Measurements from ENCODE around the gene MGST1. TPM values are rescaled to one million over a fixed set of nuclear protein-coding genes. Genes with fewer than 3 reads are reported as not detected.

MGST1 gene
- total RNA-seq, 2 donors from 2014 or later, result 1.0 TPM; not detected in 1

GRCh38 chr12:16329594-16329993, 17.9 kb upstream of the MGST1 start:
- ATAC-seq, result no peak
- H3K4me1 Mint-ChIP-seq, result no peaks in the 10 kb centered on the region
- H3K4me3 Mint-ChIP-seq, result no peak overlapping the region
- no peaks in the 10 kb centered on the region for H3K36me3 Mint-ChIP-seq (ENCODE audit: low read depth)
- no peak for DNase-seq
- no peak overlapping the region for H3K27ac Mint-ChIP-seq
- no peaks in the 10 kb centered on the region for H3K27me3 Mint-ChIP-seq
- no peaks in the 10 kb centered on the region for H3K9me3 ChIP-seq (ENCODE audit: control insufficient read depth, low read length, poor library complexity, severe bottlenecking)

DNA sequence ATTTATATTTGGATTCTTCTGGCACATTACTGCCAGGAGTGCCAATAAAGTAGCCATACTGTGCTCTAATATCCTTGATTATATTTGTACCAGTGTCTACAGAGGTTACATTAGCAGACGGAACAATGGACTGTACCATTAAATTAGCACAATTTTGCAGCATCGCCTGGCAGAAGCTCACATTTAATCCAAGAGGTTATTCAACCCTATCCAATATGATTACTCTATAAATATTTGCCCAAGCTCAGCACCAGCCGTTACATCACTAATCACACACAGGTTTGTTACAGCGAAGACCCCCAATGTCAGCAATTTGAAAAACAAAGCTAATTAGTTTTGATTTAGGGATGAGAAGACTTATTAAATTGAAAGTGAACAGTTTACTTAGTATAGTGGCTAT, 16.9 kb upstream of the MGST1 start:
- no peak for DNase-seq
- no peaks in the 10 kb centered on the region for H3K4me1 Mint-ChIP-seq
- H3K36me3 Mint-ChIP-seq (ENCODE audit: low read depth), result no peaks in the 10 kb centered on the region
- H3K27me3 Mint-ChIP-seq, result no peaks in the 10 kb centered on the region
- no peak overlapping the region for H3K4me3 Mint-ChIP-seq
- no peak overlapping the region for H3K27ac Mint-ChIP-seq
- H3K9me3 ChIP-seq (ENCODE audit: control insufficient read depth, low read length, poor library complexity, severe bottlenecking), result no peaks in the 10 kb centered on the region
- ATAC-seq, result no peak

GRCh38 chr12:16331998-16332397, 15.4 kb upstream of the MGST1 start:
- DNase-seq (no peak), ATAC-seq (no peak)
- H3K9me3 ChIP-seq (ENCODE audit: control insufficient read depth, low read length, poor library complexity, severe bottlenecking), result no peaks in the 10 kb centered on the region
- Mint-ChIP-seq H3K27ac (no peak overlapping the region), H3K4me3 (no peak overlapping the region), H3K27me3 (no peaks in the 10 kb centered on the region), H3K4me1 (no peaks in the 10 kb centered on the region), H3K36me3 (ENCODE audit: low read depth) (no peaks in the 10 kb centered on the region)

DNA sequence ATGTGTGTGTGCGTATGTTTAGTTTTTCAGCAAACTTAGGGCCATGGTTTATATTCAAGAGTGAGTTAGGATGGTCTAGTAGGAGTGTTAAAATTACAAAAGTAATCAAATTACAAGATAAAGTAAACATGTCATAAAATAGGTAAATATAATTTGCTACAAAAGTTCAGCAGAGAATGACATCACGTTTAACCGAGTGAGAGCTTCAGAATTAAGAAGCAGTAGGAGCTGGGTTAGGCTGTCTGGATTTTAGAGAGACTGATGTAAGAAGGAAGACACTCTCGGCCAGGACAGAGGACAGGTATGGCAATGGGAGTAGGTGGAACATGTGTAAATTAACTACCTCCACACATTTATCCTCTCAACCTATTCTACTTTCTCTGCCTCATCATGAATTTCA, 11.6 kb upstream of the MGST1 start:
- Mint-ChIP-seq H3K27ac (no peak overlapping the region), H3K36me3 (ENCODE audit: low read depth) (no peaks in the 10 kb centered on the region), H3K4me1 (no peaks in the 10 kb centered on the region), H3K27me3 (no peaks in the 10 kb centered on the region), H3K4me3 (no peak overlapping the region)
- ATAC-seq (no peak), DNase-seq (no peak)
- no peaks in the 10 kb centered on the region for H3K9me3 ChIP-seq (ENCODE audit: control insufficient read depth, low read length, poor library complexity, severe bottlenecking)

DNA sequence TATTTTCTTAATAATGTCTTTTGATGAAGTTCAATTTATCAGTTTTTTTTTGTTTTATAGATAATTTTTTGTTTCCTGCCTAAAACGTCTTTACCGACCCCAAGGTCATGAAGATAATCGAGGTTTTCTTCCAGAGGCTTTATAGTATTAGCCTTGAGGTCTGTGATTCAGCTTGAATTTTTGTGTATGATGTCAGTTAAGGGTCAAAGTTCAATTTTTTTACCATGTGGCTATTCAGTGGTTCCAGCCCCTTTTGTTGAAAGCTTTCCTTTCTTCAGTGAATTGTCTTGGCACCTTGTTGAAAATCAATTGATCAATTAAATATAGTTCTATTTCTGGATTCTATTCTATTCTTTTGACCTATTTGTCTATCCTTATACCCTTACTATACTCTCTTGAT, 3.2 kb upstream of the MGST1 start:
- ATAC-seq (no peak), DNase-seq (no peak)
- Mint-ChIP-seq H3K27me3 (peaks cover 12% of the 10 kb centered on the region), H3K27ac (no peak overlapping the region), H3K36me3 (ENCODE audit: low read depth) (no peaks in the 10 kb centered on the region), H3K4me1 (no peaks in the 10 kb centered on the region), H3K4me3 (no peak overlapping the region)
- no peaks in the 10 kb centered on the region for H3K9me3 ChIP-seq (ENCODE audit: control insufficient read depth, low read length, poor library complexity, severe bottlenecking)

DNA sequence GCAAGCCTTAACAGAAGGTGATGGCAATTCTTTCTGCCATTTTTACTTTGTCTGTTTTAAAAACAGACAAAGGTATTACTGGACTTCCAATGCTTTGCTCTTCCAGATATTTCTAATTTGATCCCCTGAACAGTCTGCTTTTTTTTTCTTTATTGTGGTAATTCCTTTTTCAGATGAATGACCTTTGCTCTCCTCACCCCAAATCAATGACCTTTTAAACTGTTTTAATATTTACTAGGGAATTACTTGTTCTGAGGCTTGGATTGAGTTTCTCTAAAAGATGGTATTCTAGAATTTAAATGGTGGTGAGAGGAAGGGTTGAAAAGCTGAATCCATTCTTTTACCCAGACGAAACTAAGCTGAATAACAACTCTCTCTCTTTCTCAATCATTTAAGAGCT, 2.3 kb upstream of the MGST1 start:
- H3K4me1 Mint-ChIP-seq, result no peaks in the 10 kb centered on the region
- no peak overlapping the region for H3K27ac Mint-ChIP-seq
- peaks cover 12% of the 10 kb centered on the region for H3K27me3 Mint-ChIP-seq
- no peak for ATAC-seq
- no peaks in the 10 kb centered on the region for H3K9me3 ChIP-seq (ENCODE audit: control insufficient read depth, low read length, poor library complexity, severe bottlenecking)
- no peak overlapping the region for H3K4me3 Mint-ChIP-seq
- DNase-seq, result no peak
- H3K36me3 Mint-ChIP-seq (ENCODE audit: low read depth), result no peaks in the 10 kb centered on the region

DNA sequence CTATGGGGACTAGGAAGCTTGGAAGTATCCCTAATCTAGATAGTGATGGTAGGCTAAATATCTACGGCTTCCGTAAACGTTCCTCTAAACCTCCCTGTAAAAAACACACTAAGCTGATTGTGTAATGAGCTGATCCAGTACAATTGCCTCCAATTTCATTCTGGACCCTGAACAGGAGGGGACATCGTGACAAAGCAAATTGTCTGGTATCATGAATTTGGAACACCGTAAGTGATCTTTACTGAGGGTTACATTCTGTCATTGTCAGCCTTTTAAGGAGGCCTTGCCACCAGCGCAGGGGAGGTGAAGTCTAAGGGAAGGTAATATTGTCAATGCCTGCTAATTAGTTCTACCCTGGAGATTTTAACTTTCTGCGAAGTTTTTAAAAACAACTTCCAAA, 487 bp upstream of the MGST1 start:
- Mint-ChIP-seq H3K4me3 (no peak overlapping the region), H3K27ac (no peak overlapping the region), H3K36me3 (ENCODE audit: low read depth) (no peaks in the 10 kb centered on the region), H3K4me1 (no peaks in the 10 kb centered on the region), H3K27me3 (peaks cover 12% of the 10 kb centered on the region)
- no peaks in the 10 kb centered on the region for H3K9me3 ChIP-seq (ENCODE audit: control insufficient read depth, low read length, poor library complexity, severe bottlenecking)
- ATAC-seq (no peak), DNase-seq (no peak)

DNA sequence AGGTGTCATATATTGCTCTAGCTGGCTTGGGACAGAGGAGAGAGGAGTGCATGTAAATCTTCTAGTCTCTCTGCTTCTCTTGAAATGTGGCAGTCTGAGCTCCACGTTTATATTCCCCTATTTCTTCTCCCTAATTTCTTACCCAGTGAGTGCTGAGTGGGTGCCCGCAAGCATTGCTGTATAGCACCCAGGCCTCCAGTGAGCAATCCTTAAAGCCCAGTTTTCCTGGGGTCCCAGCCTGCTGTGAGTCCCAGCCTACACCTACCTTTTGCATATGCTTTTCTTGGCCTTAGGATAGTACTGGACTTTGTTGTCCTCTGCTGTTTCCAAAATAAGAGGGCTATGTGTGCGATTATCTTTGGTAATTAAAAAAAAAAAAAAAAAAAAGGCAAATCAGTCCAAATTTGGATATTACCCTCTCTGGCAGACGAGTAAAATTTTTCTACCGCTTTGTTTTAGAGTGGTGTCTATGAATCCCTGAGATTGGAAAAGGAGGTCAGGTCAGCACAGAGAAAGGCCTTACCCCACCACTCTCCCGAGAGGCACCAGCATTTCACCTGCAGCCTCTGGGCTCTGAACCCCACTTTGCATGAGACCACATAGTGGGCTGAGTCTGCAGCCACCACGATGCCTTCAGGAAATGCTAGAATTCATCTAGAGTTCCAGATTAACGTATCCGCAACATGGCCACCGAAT, 1.1 kb downstream of the MGST1 start:
- H3K9me3 ChIP-seq (ENCODE audit: control insufficient read depth, low read length, poor library complexity, severe bottlenecking), result no peaks in the 10 kb centered on the region
- H3K36me3 Mint-ChIP-seq (ENCODE audit: low read depth), result no peaks in the 10 kb centered on the region
- ATAC-seq, result no peak
- H3K4me1 Mint-ChIP-seq, result no peaks in the 10 kb centered on the region
- H3K4me3 Mint-ChIP-seq, result no peak overlapping the region
- H3K27ac Mint-ChIP-seq, result no peak overlapping the region
- peaks cover 12% of the 10 kb centered on the region for H3K27me3 Mint-ChIP-seq
- no peak for DNase-seq

DNA sequence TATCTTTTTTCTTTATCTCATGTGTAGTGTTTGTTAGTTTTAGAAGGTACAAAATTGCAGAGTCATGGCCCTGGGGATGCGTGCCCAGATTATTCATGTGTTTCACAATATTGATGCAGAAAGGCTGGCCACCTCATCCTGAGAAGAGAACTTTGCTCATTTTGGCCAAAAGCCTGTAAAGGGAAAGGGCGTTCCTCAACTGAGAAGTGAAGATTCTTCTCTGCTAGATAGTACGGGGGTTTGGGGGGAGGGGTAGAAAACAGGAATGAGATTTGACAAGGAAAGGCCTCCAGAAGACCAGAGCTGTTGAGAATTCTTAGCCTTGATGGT, 1.7 kb downstream of the MGST1 start:
- Mint-ChIP-seq H3K4me3 (no peak overlapping the region), H3K27me3 (peaks cover 12% of the 10 kb centered on the region), H3K27ac (no peak overlapping the region), H3K4me1 (no peaks in the 10 kb centered on the region), H3K36me3 (ENCODE audit: low read depth) (no peaks in the 10 kb centered on the region)
- DNase-seq (no peak), ATAC-seq (no peak)
- no peaks in the 10 kb centered on the region for H3K9me3 ChIP-seq (ENCODE audit: control insufficient read depth, low read length, poor library complexity, severe bottlenecking)

DNA sequence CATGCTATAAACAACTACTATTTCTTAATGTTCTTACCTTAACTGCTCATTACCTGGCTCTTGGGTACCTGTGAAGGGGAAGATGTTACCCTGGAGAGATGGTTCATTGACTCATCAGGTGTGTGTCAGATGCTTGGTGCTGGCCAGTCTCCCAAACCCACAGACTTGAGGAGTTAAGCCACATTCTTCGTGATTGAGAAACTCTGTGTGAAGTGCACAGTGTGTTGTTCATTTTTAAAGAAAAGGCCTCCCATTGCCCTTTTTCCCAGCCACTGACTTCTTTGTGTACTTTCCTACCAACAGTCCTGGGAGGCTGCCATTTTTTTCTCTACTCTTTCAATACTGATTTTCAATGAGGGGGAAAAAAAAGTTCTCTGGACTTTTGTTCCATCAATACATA, 3.2 kb downstream of the MGST1 start:
- no peaks in the 10 kb centered on the region for H3K9me3 ChIP-seq (ENCODE audit: control insufficient read depth, low read length, poor library complexity, severe bottlenecking)
- H3K4me3 Mint-ChIP-seq, result no peak overlapping the region
- DNase-seq (no peak), ATAC-seq (no peak)
- H3K4me1 Mint-ChIP-seq, result no peaks in the 10 kb centered on the region
- H3K27me3 Mint-ChIP-seq, result peaks cover 12% of the 10 kb centered on the region
- no peak overlapping the region for H3K27ac Mint-ChIP-seq
- no peaks in the 10 kb centered on the region for H3K36me3 Mint-ChIP-seq (ENCODE audit: low read depth)

DNA sequence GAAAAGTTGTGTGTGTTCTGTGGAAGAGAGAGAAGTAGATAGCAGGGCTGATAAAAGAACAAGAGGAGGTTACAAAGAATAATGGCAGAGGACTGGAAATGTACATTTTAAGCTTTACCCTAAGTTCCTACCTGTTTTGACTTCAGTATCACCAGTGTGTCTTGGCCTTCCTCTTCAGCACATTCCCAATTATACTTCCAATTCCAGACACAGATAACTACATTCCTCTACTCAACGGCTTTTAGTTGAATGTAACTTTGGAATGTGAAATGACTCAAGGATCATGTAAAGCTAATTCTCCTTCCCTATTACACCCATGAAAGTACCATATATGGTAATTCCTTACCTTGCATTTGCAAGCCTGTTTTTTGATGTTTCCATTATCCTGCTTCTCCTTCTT, 5.0 kb downstream of the MGST1 start:
- H3K36me3 Mint-ChIP-seq (ENCODE audit: low read depth), result no peaks in the 10 kb centered on the region
- H3K9me3 ChIP-seq (ENCODE audit: control insufficient read depth, low read length, poor library complexity, severe bottlenecking), result no peaks in the 10 kb centered on the region
- no peak overlapping the region for H3K27ac Mint-ChIP-seq
- no peaks in the 10 kb centered on the region for H3K4me1 Mint-ChIP-seq
- no peak for DNase-seq
- H3K27me3 Mint-ChIP-seq, result no peaks in the 10 kb centered on the region
- no peak for ATAC-seq
- H3K4me3 Mint-ChIP-seq, result no peak overlapping the region

GRCh38 chr12:16358878-16359277, 11.4 kb downstream of the MGST1 start:
- H3K4me3 Mint-ChIP-seq, result no peak overlapping the region
- ATAC-seq (no peak), DNase-seq (no peak)
- no peak overlapping the region for H3K27ac Mint-ChIP-seq
- no peaks in the 10 kb centered on the region for H3K4me1 Mint-ChIP-seq
- H3K9me3 ChIP-seq (ENCODE audit: control insufficient read depth, low read length, poor library complexity, severe bottlenecking), result no peaks in the 10 kb centered on the region
- no peaks in the 10 kb centered on the region for H3K27me3 Mint-ChIP-seq
- H3K36me3 Mint-ChIP-seq (ENCODE audit: low read depth), result no peaks in the 10 kb centered on the region

- ATAC-seq, result no peak
- no peaks in the 10 kb centered on the region for H3K4me1 Mint-ChIP-seq
- no peaks in the 10 kb centered on the region for H3K27me3 Mint-ChIP-seq
- DNase-seq, result no peak
- no peaks in the 10 kb centered on the region for H3K36me3 Mint-ChIP-seq (ENCODE audit: low read depth)
- H3K9me3 ChIP-seq (ENCODE audit: control insufficient read depth, low read length, poor library complexity, severe bottlenecking), result no peaks in the 10 kb centered on the region
- H3K4me3 Mint-ChIP-seq, result no peak overlapping the region
- H3K27ac Mint-ChIP-seq, result no peak overlapping the region
Observed at GRCh38 chr12:16359512-16360491, 12.4 kb downstream of the MGST1 start.
